Endothelial cell of umbilical vein (primary cell): ENCODE results near the gene RBMS1. TPM values are rescaled to one million over a fixed set of nuclear protein-coding genes. Genes with fewer than 3 reads are reported as not detected.

Experiments used
- BruUV-seq: library from RNA; stranded (reverse); fragments of 400-500 nt; replicated peaks from 2 replicates; lab custom pipeline; 2021; lab: Mats Ljungman, UMichigan
- CTCF ChIA-PET: fragments of 300-600, 350-600 bp; sonication (Branson Sonifier 250); formaldehyde crosslinking; loops from one replicate; lab custom pipeline; 2021; ENCODE audit warnings: antibody characterized with exemption, inconsistent platforms; lab: Charles Lee
- POLR2A ChIA-PET: fragments of 300-600, 350-600 bp; sonication (Branson Sonifier 250); formaldehyde crosslinking; loops from one replicate; lab custom pipeline; 2021; ENCODE audit warnings: antibody characterized with exemption, inconsistent platforms; lab: Charles Lee
- DNase-seq: peaks from one replicate; pipeline ENCODE4 v3.0.0-alpha.2; 2011; ENCODE audit warnings: low read depth, low spot score
- FAIRE-seq: peaks from 2 replicates; lab custom pipeline; 2011; peaks lifted over from hg19 to GRCh38; lab: Jason Lieb, UNC
- H2AFZ ChIP-seq: 2 replicates; pipeline ENCODE4 v1.6.0; 2012; ENCODE audit warnings: low read depth, low read length, control low read depth, inconsistent platforms
- H3K27ac ChIP-seq: 2 replicates; pipeline ENCODE4 v1.5.1; 2011; ENCODE audit warnings: low read depth, mild to moderate bottlenecking, control low read depth, low read length, moderate library complexity; ENCODE audit not compliant: insufficient read depth
- H3K27me3 ChIP-seq, 2 experiments: 2 replicates each; pipeline versions ENCODE4 v1.6.0 to v1.6.1; 2011; ENCODE audit warnings: low read length in 2 of 2, mixed read lengths in 1 of 2; ENCODE audit not compliant: control insufficient read depth in 2 of 2, insufficient read depth in 2 of 2
- H3K36me3 ChIP-seq, 2 experiments: 2 replicates in 1 of 2; 3 replicates in 1 of 2; pipeline ENCODE4 v1.5.1; 2011; ENCODE audit warnings: low read length in 2 of 2, mild to moderate bottlenecking in 1 of 2, moderate library complexity in 1 of 2; ENCODE audit not compliant: control insufficient read depth in 2 of 2, insufficient read depth in 2 of 2; ENCODE audit errors: extremely low read depth in 1 of 2
- H3K4me1 ChIP-seq: 3 replicates; pipeline ENCODE4 v1.5.1; 2011; ENCODE audit warnings: mild to moderate bottlenecking, low read length; ENCODE audit not compliant: control insufficient read depth, insufficient read depth; ENCODE audit errors: extremely low read depth
- H3K4me2 ChIP-seq: 2 replicates; pipeline ENCODE4 v1.6.1; 2011; ENCODE audit warnings: low read length, control low read depth, mixed read lengths; ENCODE audit not compliant: insufficient read depth
- H3K4me3 ChIP-seq, 3 experiments: fragments of 200-600 bp in 1 of 3; sonication (generic), shearing (Covaris generic) in 1 of 3; replicated peaks in 1 of 3; 2 replicates each; pipeline ENCODE4 v1.5.1; 2011 to 2016; ENCODE audit warnings: control low read depth in 3 of 3, low read length in 3 of 3, mild to moderate bottlenecking in 2 of 3, inconsistent platforms in 1 of 3, low read depth in 1 of 3, moderate library complexity in 1 of 3; ENCODE audit not compliant: insufficient read depth in 1 of 3
- H3K79me2 ChIP-seq: 2 replicates; pipeline ENCODE4 v1.6.0; 2012; ENCODE audit warnings: low read length, inconsistent platforms; ENCODE audit not compliant: control insufficient read depth, insufficient read depth
- H3K9ac ChIP-seq: replicated peaks from 2 replicates; pipeline ENCODE3; 2011; ENCODE audit warnings: low read length, control low read depth; ENCODE audit not compliant: insufficient read depth; ENCODE audit errors: extremely low read depth
- H3K9me1 ChIP-seq: replicated peaks from 3 replicates; pipeline ENCODE4 v1.6.0; 2011; ENCODE audit warnings: mild to moderate bottlenecking, low read length; ENCODE audit not compliant: control insufficient read depth, insufficient read depth; ENCODE audit errors: extremely low read depth
- H3K9me3 ChIP-seq: replicated peaks from 2 replicates; pipeline ENCODE4 v1.5.1; 2012; ENCODE audit warnings: low read length, inconsistent platforms; ENCODE audit not compliant: control insufficient read depth, insufficient read depth
- H4K20me1 ChIP-seq: replicated peaks from 2 replicates; pipeline ENCODE3; 2011; ENCODE audit warnings: mild to moderate bottlenecking, low read length; ENCODE audit not compliant: control insufficient read depth, insufficient read depth; ENCODE audit errors: extremely low read depth
- CTCF ChIP-seq, 2 donors: IDR thresholded peaks; 1 replicate in 1 of 2; 2 replicates in 1 of 2; pipeline ENCODE4 v1.5.1; 2011; ENCODE audit warnings: low read length in 2 of 2, mild to moderate bottlenecking in 2 of 2, moderate library complexity in 2 of 2, control low read depth in 1 of 2, inconsistent platforms in 1 of 2, low read depth in 1 of 2; ENCODE audit not compliant: insufficient read depth in 1 of 2; ENCODE audit errors: extremely low read depth in 1 of 2
- EZH2 ChIP-seq: IDR thresholded peaks from 2 replicates; pipeline ENCODE4 v1.6.1; 2012; ENCODE audit warnings: borderline replicate concordance, low read depth, mild to moderate bottlenecking, moderate library complexity, low read length, inconsistent platforms; ENCODE audit not compliant: severe bottlenecking
- FOS ChIP-seq: IDR thresholded peaks from 2 replicates; pipeline ENCODE4 v1.6.1; 2011; ENCODE audit warnings: mild to moderate bottlenecking, low read length, moderate library complexity, borderline replicate concordance; ENCODE audit not compliant: insufficient read depth
- GATA2 ChIP-seq: IDR thresholded peaks from 2 replicates; pipeline ENCODE4 v1.7.0; 2011; ENCODE audit warnings: low read depth, mild to moderate bottlenecking, moderate library complexity, mixed read lengths, low read length; ENCODE audit not compliant: insufficient read length, insufficient read depth
- JUN ChIP-seq: IDR thresholded peaks from 2 replicates; pipeline ENCODE4 v1.6.1; 2011; ENCODE audit warnings: borderline replicate concordance, low read depth; ENCODE audit not compliant: insufficient read length, insufficient read depth
- MAX ChIP-seq: IDR thresholded peaks from 2 replicates; pipeline ENCODE4 v1.6.1; 2011; ENCODE audit not compliant: insufficient read depth, insufficient read length
- MYC ChIP-seq: IDR thresholded peaks from one replicate; pipeline ENCODE4 v1.6.1; 2011; ENCODE audit warnings: mild to moderate bottlenecking, low read depth, low read length
- POLR2A ChIP-seq: IDR thresholded peaks from 2 replicates; pipeline ENCODE4 v1.6.1; 2012; ENCODE audit warnings: low read depth, mild to moderate bottlenecking, control low read depth, low read length
- POLR2AphosphoS5 ChIP-seq: IDR thresholded peaks from 2 replicates; pipeline ENCODE4 v1.6.1; 2012; ENCODE audit warnings: low read depth, mild to moderate bottlenecking, control low read depth, low read length, moderate library complexity; ENCODE audit not compliant: insufficient read depth
- dilution Hi-C: fragments of 300-500 bp; cut with MboI; formaldehyde crosslinking; loops from one replicate; pipeline ENCODE4 v1.15.0; 2019; ENCODE audit warnings: low sequenced_read_pairs; ENCODE audit not compliant: extremely low pct_ligation_motif_present
- intact Hi-C: fragments of 100-400 bp; cut with micrococcal nuclease; formaldehyde crosslinking; loops from one replicate; pipeline ENCODE4 v1.10.0; 2022
- polyA plus RNA-seq, 4 experiments: library from polyadenylated mRNA; depleted of rRNA in 3 of 4; stranded (reverse) in 3 of 4; unstranded in 1 of 4; fragments of >200 nt; gene quantifications; 2 replicates each; pipeline versions ENCODE4 v1.2.1 to v1.2.3, GENCODE V29; 2011 to 2012; ENCODE audit warnings: missing spikeins in 1 of 4
- total RNA-seq: library from RNA; stranded (reverse); gene quantifications from 2 replicates; pipeline ENCODE4 v1.2.3, GENCODE V29; 2021

RBMS1 gene
- total and polyA plus RNA-seq, 2 donors (not counting 3 experiments of a cell fraction or from before 2014, with no cell fraction given), result 60.0 to 93.3 TPM

GRCh38 chr2:160303527-160303926 is 190.1 kb downstream of the RBMS1 start:
- no peak overlapping the region for H2AFZ ChIP-seq
- FAIRE-seq (no peak), DNase-seq (no peak)
- H4K20me1 ChIP-seq, result no peaks in the 10 kb centered on the region
- dilution Hi-C loops, result no loop called here
- H3K27ac ChIP-seq, result no peak overlapping the region
- no peaks in the 10 kb centered on the region for H3K27me3 ChIP-seq
- H3K36me3 ChIP-seq, result peaks cover 7 to 10% of the 10 kb centered on the region in 2 experiments
- ChIA-PET CTCF (interaction anchor here (0.8 to 2.9 kb wide), 4 partner anchors 8 to 760 kb away, joined by 3 to 16 read pairs (median 3); no protein-coding TSS in a partner anchor), POLR2A (no interaction called here)
- intact Hi-C loops, result no loop called here
- TF ChIP-seq POLR2AphosphoS5, result no peak
- no peak for TF ChIP-seq GATA2
- TF ChIP-seq CTCF (IDR thresholded peaks at IDR 0.05; ENCODE audit: extremely low read depth in 1 of 2, insufficient read depth in 1 of 2, low read depth in 1 of 2, low read length in 2 of 2), result no peak
- TF ChIP-seq POLR2A, result no peak
- no peak for TF ChIP-seq MYC
- no peak for TF ChIP-seq FOS
- H3K79me2 ChIP-seq, result peaks cover 44% of the 10 kb centered on the region
- H3K4me1 ChIP-seq, result peaks cover 23% of the 10 kb centered on the region
- H3K9me3 ChIP-seq, result no peaks in the 10 kb centered on the region
- no peak overlapping the region for H3K9ac ChIP-seq
- H3K4me2 ChIP-seq, result no peak overlapping the region
- no peak overlapping the region for H3K4me3 ChIP-seq
- BruUV-seq, result no TSS peak
- H3K9me1 ChIP-seq, result no peaks in the 10 kb centered on the region

- Histone ChIP-seq H3K9me1 (no peaks in the 10 kb centered on the region), H3K9ac (no peak overlapping the region), H3K27me3 (no peaks in the 10 kb centered on the region), H3K36me3 (peaks cover 8 to 10% of the 10 kb centered on the region in 2 experiments), H4K20me1 (no peaks in the 10 kb centered on the region), H3K9me3 (no peaks in the 10 kb centered on the region), H3K4me1 (peaks cover 19% of the 10 kb centered on the region), H3K4me3 (no peak overlapping the region), H3K4me2 (no peak overlapping the region), H2AFZ (no peak overlapping the region), H3K79me2 (peaks cover 44% of the 10 kb centered on the region), H3K27ac (no peak overlapping the region)
- intact Hi-C loops, result no loop called here
- no TSS peak for BruUV-seq
- POLR2A ChIA-PET, result no interaction called here
- DNase-seq (no peak), FAIRE-seq (no peak)
- TF ChIP-seq JUN (no peak), MAX (no peak), CTCF (IDR thresholded peaks at IDR 0.05; ENCODE audit: extremely low read depth in 1 of 2, insufficient read depth in 1 of 2, low read depth in 1 of 2, low read length in 2 of 2) (no peak), EZH2 (no peak), POLR2A (no peak), FOS (no peak), MYC (no peak), POLR2AphosphoS5 (no peak), GATA2 (no peak)
- CTCF ChIA-PET, result interaction anchor here (0.8 to 2.9 kb wide), 3 partner anchors 12 to 761 kb away, joined by 3 to 16 read pairs (median 3); no protein-coding TSS in a partner anchor
- dilution Hi-C loops, result no loop called here
Observed at GRCh38 chr2:160303076-160303475, 190.5 kb downstream of the RBMS1 start.
